ENCODE data around the gene SEMA5A.

GRCh38 chr5:9149988-9150387 lies 395.9 kb downstream of the SEMA5A start:
- TF ChIP-seq, protein P1, sequence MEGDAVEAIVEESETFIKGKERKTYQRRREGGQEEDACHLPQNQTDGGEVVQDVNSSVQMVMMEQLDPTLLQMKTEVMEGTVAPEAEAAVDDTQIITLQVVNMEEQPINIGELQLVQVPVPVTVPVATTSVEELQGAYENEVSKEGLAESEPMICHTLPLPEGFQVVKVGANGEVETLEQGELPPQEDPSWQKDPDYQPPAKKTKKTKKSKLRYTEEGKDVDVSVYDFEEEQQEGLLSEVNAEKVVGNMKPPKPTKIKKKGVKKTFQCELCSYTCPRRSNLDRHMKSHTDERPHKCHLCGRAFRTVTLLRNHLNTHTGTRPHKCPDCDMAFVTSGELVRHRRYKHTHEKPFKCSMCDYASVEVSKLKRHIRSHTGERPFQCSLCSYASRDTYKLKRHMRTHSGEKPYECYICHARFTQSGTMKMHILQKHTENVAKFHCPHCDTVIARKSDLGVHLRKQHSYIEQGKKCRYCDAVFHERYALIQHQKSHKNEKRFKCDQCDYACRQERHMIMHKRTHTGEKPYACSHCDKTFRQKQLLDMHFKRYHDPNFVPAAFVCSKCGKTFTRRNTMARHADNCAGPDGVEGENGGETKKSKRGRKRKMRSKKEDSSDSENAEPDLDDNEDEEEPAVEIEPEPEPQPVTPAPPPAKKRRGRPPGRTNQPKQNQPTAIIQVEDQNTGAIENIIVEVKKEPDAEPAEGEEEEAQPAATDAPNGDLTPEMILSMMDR (IDR thresholded peaks at IDR 0.05) = no peak
- no peak for TF ChIP-seq POLR2A (IDR thresholded peaks at IDR 0.05)
